PC-9 (cell line): ENCODE data around the gene GABRR2.

Experiments
- EZH2 ChIP-seq: fragments of 200-600 bp; sonication (generic); IDR thresholded peaks from 2 replicates; pipeline ENCODE4 v1.8.0; 2017; ENCODE audit warnings: antibody characterized with exemption, low read depth
- TF ChIP-seq, protein P1 (sequence below): fragments of 200-600 bp; sonication (generic); conservative IDR thresholded peaks from 2 replicates; pipeline ENCODE4 v1.6.1; 2017; ENCODE audit warnings: mixed run types, antibody characterized with exemption, mild to moderate bottlenecking, moderate library complexity

DNA sequence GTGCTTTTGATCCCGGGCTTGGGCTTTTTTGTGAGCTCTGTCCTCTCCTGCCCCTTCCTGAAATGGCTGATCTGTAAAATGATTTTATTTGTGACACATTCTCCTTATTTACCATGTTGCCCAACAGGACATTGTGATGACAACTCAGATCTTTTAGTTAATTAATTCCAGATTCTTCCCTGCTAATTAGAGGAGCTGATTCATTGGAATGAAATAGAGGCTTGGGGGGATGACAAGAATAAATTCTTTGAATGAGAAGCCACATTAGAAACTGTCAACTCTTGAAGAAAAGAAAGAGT lies 71.8 kb downstream of the GABRR2 start:
- TF ChIP-seq, protein P1, sequence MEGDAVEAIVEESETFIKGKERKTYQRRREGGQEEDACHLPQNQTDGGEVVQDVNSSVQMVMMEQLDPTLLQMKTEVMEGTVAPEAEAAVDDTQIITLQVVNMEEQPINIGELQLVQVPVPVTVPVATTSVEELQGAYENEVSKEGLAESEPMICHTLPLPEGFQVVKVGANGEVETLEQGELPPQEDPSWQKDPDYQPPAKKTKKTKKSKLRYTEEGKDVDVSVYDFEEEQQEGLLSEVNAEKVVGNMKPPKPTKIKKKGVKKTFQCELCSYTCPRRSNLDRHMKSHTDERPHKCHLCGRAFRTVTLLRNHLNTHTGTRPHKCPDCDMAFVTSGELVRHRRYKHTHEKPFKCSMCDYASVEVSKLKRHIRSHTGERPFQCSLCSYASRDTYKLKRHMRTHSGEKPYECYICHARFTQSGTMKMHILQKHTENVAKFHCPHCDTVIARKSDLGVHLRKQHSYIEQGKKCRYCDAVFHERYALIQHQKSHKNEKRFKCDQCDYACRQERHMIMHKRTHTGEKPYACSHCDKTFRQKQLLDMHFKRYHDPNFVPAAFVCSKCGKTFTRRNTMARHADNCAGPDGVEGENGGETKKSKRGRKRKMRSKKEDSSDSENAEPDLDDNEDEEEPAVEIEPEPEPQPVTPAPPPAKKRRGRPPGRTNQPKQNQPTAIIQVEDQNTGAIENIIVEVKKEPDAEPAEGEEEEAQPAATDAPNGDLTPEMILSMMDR: no peak
- TF ChIP-seq EZH2: no peak
